Progenitor cell of endocrine pancreas (in vitro differentiated cells): ENCODE measurements around the gene RBM7. TPM values are rescaled to one million over a fixed set of nuclear protein-coding genes. Genes with fewer than 3 reads are reported as not detected.

Experiments used
- DNase-seq: peaks from one replicate; pipeline ENCODE4 v3.0.0; 2021; ENCODE audit warnings: low spot score; ENCODE audit not compliant: unreplicated experiment
- H3K27ac Mint-ChIP-seq: 2 replicates; pipeline ENCODE4 v1.8.0; 2021; ENCODE audit warnings: mild to moderate bottlenecking, moderate library complexity, mixed read lengths
- H3K27me3 Mint-ChIP-seq: 2 replicates; pipeline ENCODE4 v1.8.0; 2021; ENCODE audit warnings: mixed read lengths
- H3K36me3 Mint-ChIP-seq: 2 replicates; pipeline ENCODE4 v1.8.0; 2022; ENCODE audit warnings: mixed read lengths; ENCODE audit not compliant: insufficient read depth
- H3K4me1 Mint-ChIP-seq: 2 replicates; pipeline ENCODE4 v1.8.0; 2021; ENCODE audit warnings: low read depth, mixed read lengths
- H3K4me3 Mint-ChIP-seq: 2 replicates; pipeline ENCODE4 v1.8.0; 2021; ENCODE audit warnings: low read depth, mild to moderate bottlenecking, moderate library complexity, mixed read lengths
- H3K9me3 Mint-ChIP-seq: 2 replicates; pipeline ENCODE4 v1.8.0; 2021; ENCODE audit warnings: low read depth, mixed read lengths
- CTCF ChIP-seq: fragments of 200-600 bp; sonication (generic); IDR thresholded peaks from one replicate; pipeline ENCODE4 v1.5.0; 2021; ENCODE audit warnings: antibody characterized with exemption, mild to moderate bottlenecking; ENCODE audit not compliant: unreplicated experiment
- total RNA-seq: library from RNA; stranded (reverse); gene quantifications from 2 replicates; pipeline ENCODE4 v1.2.1, GENCODE V29; 2021

RBM7 gene
- total RNA-seq, 1 donor from 2014 or later, result 46.8 TPM

DNA sequence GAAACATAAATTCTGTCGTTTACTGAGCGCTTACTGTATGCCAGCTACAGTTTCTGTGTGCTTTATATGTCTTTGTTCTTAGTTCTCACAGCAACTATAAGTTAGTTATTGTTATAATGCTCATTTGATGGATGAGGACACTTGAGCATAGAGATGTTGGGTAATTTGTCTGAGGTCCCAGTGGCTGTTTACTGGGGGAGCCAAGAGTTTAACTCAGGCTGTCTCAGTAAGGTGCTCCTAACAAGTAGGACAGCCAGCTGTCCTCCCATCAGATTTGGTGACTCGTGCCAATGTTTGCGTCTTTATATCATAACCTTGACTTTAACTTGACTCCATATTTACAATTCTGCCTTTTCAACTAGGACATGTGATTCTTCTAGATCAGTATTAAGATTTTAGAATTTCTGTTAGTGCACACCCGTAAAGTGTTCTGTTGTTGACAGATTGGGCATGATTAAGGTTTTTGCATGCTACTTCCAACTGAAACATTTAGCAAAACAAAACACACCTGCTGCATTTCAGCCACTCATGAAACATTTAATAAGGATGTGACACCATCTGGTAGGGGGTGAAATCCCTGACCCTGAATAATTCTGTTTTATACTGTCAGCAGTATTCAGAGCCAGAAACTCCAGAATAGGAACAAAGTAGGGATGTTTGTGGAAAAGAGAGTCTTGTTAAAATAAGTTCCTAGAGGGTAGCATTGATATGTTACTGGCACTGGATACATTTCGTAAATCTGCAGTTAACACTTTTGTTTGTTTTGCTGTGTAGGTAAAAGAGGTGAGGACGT is 40.7 kb downstream of the RBM7 start:
- Mint-ChIP-seq H3K27me3 (no peaks in the 10 kb centered on the region), H3K27ac (no peak overlapping the region), H3K4me3 (peak overlapping the region; percentile 48), H3K4me1 (peaks cover 35% of the 10 kb centered on the region), H3K9me3 (no peaks in the 10 kb centered on the region), H3K36me3 (peaks cover 6% of the 10 kb centered on the region)
- DNase-seq, result no peak
- TF ChIP-seq CTCF, result no peak

DNA sequence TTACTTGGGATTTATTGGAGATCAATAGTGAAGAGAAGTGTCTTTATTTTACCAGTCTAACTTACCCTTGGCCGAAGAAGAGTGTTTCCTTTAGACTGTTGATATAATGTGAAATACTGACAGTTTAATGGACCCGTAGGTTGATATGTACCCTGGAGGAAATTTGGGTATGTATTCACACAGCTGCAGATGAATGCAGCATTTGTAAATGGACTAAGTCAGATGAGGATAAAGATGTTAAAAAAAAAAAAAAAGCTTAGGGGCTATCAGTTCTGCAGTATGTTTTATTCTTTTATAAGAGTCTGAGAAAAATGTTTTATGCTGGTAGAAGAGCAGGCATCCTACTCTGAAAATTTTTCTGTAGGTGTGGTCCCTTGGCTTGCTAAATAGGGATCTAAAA is 41.5 kb downstream of the RBM7 start:
- H3K27ac Mint-ChIP-seq, result no peak overlapping the region
- H3K4me3 Mint-ChIP-seq, result no peak overlapping the region
- H3K9me3 Mint-ChIP-seq, result no peaks in the 10 kb centered on the region
- H3K4me1 Mint-ChIP-seq, result peaks cover 33% of the 10 kb centered on the region
- H3K36me3 Mint-ChIP-seq, result peaks cover 11% of the 10 kb centered on the region
- TF ChIP-seq CTCF, result no peak
- no peak for DNase-seq
- H3K27me3 Mint-ChIP-seq, result no peaks in the 10 kb centered on the region

GRCh38 chr11:114442536-114442935 is 42.1 kb downstream of the RBM7 start:
- Mint-ChIP-seq H3K27me3 (no peaks in the 10 kb centered on the region), H3K9me3 (no peaks in the 10 kb centered on the region), H3K36me3 (peaks cover 16% of the 10 kb centered on the region), H3K4me1 (peaks cover 33% of the 10 kb centered on the region), H3K27ac (no peak overlapping the region), H3K4me3 (no peak overlapping the region)
- no peak for DNase-seq
- TF ChIP-seq CTCF, result no peak

DNA sequence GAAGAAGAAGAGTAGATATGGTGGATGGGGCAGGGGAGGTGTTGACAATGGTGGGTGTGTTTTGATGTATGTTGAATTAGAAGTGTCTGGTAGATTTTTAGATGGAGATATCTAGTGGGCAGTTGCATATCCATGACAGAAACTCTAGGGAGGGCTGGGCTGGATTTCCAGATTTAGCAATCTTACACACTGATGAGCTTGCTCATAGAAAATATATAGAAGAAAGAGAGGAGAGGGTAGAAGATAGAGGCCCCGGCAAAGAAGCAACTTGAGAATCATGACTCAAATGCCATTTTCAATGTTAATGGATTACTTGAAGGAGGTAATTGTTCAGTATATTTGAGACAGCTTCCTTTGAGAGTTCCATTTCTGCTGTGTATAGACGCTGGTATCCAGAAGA is 47.0 kb downstream of the RBM7 start:
- H3K4me3 Mint-ChIP-seq, result no peak overlapping the region
- H3K27ac Mint-ChIP-seq, result no peak overlapping the region
- H3K36me3 Mint-ChIP-seq, result peaks cover 20% of the 10 kb centered on the region

GRCh38 chr11:114447892-114448291 is 47.4 kb downstream of the RBM7 start:
- no peaks in the 10 kb centered on the region for H3K27me3 Mint-ChIP-seq
- DNase-seq, result no peak
- peaks cover 2% of the 10 kb centered on the region for H3K4me1 Mint-ChIP-seq
- no peak for TF ChIP-seq CTCF
- no peaks in the 10 kb centered on the region for H3K9me3 Mint-ChIP-seq
- H3K27ac Mint-ChIP-seq, result no peak overlapping the region
- H3K36me3 Mint-ChIP-seq, result peaks cover 20% of the 10 kb centered on the region
- H3K4me3 Mint-ChIP-seq, result no peak overlapping the region

More for the DNA sequence above, 47.0 kb downstream of the RBM7 start:
- Mint-ChIP-seq H3K4me1 (peaks cover 2% of the 10 kb centered on the region), H3K27me3 (no peaks in the 10 kb centered on the region), H3K9me3 (no peaks in the 10 kb centered on the region)
- DNase-seq, result no peak
- TF ChIP-seq CTCF, result no peak
